Hippocampal formation (tissue), 2 donors: ENCODE data around the gene HIGD2B.
"Not testable (repeated sequence)": the region's sequence is repeated elsewhere in the genome, so short reads cannot be mapped to it uniquely, and the experiment has no call there.

Experiments
- DNase-seq, 2 donors: peaks; one replicate each; lab custom pipeline; 2025; lab: John Stamatoyannopoulos, UW

Gene HIGD2B

GRCh38 chr15:72685925-72686794 lies at the start of gene HIGD2B, which contains the start of gene BBS4:
TSS of gene HIGD2B (minus strand) at chr15:72686182. CDS start at chr15:72676374, 9,808 bp downstream.
TSS of gene BBS4 (plus strand) at chr15:72686207. CDS start at chr15:72686228, 21 bp downstream.
- DNase-seq: no peak

GRCh38 chr15:72735111-72735510 lies 49.1 kb upstream of the HIGD2B start:
- no peak for DNase-seq

DNA sequence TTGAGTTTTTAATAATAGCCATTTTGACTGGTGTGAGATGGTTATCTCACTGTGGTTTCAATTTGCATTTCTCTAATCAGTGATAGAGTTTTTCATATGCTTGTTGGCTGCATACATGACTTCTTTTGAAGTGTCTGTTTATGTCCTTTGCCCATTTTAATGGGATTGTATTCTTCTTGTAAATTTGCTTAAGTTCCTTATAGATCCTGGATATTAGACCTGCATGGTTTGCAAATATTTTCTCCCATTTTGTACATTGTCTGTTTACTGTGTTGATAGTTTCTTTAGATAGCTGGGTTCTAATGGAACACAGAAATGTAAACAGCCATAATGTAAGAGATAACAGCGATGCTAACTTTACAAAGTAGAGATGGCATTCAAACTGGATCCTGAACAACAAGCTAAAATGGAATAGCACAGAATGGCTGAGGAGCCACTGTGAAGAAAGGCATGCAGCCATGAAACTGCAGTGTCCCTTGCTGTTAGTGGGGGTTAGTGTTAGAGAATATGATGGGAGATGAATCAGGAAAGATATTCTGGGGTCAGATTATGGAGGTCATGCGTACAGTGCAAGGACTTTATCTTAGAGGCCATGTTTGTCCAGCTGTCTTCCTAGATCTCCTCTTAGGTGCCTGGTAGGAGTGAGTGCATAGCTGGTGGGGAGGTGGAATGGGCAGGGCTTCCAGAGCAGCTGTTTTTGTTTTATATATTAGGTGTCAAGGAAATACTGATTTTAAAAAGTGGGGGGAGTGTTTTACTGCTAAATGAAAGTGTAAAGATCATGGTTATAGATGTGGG lies 48.2 kb upstream of the HIGD2B start:
- no peak for DNase-seq

DNA sequence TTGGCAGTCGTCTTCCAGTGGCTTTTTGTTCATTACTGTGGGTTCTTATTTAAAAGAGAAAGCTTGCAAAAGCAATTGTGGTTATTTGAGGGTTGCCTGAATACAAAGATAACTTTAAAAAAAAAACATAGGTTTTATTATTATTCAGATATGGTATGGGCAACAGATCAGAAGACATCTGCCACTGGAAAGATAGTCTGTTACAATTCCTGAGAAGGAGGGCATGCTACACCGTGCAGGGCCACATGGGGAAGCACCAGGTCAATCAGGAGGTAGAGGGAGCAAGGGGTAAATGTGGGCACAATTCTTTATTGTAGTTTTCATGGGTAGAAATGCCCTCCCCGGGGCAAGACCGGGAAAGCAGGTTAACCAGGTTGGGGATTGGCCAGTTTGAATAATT lies 46.5 kb upstream of the HIGD2B start:
- DNase-seq: no peak

DNA sequence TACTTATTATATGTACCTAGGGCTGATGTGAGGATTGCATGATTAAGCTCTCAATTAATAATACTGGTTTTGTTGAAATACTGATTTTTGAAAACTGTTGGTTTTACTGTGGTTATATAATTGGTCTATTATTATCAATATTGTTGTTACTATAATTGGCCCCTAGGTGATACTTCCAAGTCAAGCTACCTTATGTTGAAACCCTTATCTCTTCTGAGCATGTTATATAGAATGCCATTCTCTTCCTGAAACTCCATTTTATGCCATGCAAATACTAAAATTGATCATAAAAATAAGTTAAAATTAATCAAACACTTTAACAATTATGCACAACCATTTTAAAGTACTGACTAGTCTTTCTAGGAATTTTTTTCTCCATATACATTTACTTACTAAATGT lies 46.1 kb upstream of the HIGD2B start:
- DNase-seq: no peak

DNA sequence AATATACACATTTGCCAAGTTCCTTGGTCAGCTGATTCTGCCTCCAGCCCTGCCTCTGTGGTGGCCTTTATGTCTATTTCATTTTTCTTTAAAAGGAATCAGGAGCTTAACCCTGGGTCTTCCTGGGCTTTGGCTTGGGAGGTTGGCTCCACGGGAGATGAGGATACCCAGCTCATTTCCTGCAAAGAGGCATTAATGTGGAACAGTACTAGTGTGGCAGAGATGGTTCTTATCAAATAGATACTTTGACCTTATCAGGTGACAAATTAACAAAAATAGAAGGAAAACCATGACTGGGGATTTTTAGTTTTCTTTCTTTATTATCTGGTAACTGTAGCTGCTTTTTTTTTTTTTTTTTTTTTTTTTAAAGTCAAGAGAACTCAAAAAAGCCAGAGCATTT lies 42.8 kb upstream of the HIGD2B start:
- no peak for DNase-seq

DNA sequence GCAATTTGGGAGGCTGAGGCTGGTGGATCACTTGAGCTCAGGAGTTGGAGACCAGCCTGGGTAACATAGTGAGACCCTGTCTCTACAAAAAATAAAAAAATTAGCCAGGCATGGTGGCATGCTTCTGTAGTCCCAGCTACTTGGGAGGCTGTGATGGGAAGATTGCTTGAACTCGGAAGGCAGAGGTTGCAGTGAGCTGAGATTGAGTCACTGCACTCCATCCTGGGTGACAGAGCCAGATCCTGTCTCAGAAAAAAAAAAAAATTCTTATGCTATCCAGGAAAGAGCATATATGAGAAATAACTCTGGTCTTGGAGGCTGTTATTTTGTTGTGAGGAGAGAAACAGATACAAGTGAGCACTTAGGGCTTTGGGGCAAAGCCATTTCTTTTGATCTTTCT lies 42.3 kb upstream of the HIGD2B start:
- not testable (repeated sequence) for DNase-seq

DNA sequence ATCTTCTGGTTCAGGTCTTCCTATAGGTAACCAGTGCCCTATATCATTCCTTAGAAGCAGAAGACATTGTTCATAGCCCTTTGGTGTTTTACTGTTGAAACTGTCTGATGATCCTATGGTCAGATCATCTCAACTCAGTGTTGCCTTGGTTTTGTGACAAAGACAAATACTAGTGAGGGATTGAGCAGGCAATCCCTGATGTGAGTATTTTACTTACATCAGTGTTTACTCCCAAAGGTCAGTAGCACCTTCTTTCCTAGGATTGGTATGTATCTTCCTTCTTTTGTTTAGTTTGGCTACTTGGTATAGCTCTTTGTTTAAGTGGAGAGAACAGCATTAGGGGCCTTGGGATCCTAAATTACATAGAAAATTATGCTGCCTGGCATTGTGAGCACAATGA lies 41.2 kb upstream of the HIGD2B start:
- no peak for DNase-seq

GRCh38 chr15:72725851-72726250 lies 39.9 kb upstream of the HIGD2B start:
- not testable (repeated sequence) for DNase-seq

DNA sequence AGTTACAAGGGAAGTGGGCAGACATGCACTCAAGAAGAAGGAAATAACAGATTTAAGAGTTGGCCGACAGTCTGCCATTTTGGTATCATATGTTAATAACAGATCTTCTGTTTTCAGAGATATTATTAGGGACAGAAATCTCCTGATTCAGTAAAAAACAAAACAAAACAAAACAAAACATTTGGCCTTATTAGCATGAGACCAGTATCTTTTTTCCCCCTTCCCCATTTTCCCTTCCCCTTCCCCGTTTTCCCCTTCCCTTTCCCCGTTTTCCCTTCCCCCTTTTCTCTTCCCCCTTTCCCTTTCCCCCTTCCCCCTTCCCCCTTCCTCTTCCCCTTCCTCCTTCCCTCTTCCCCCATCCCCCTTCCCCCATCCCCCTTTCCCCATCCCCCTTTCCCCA lies 39.5 kb upstream of the HIGD2B start:
- DNase-seq: no peak

DNA sequence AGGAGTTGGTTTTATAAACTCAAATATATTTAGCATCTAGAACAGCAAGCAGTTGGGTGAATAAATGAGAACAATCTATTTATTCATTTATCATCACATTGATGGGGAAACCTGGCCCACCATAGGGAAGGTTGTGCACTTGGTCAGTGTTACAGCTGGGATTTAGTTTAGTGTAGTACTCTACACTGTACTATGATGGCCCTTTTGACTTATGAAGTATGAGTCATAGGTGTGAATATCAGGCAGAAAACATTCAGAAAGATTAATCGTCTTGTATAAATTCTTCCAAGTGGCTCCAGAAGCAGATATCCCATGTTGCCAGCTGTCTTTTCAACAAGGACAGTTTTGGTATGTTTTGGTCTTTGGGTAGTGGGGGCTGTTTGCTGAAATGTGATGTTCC lies 38.0 kb upstream of the HIGD2B start:
- DNase-seq: no peak

DNA sequence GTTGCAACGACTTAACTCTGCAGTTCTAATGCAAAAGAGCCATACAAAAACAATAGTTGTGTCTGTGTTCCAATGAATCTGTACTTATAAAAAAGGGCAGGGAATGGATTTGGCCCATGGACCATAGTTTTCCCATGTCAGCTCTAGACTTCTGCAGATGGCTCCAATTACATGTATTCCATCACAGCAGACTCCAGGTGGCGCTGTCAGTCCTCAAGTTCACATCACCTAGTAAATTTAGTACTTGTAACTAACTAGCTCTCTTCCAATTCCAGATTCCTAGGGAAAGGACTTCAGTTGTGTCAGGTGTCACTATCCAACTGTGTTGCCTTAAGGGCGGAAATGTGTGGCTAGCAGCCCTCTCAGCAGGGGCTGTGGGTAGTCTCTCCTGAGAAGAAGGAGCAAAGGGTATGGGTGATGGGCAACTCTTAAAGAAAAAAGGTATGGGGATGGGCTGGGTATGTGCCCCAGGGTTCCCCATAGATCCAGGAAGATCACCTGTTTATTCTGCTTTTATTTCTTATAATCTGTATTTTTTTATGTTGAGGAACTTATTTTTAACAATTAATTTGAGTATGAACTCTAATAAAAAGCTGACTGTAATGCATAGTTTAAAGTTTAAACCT lies 36.2 kb upstream of the HIGD2B start:
- DNase-seq: peak; percentile 15 to 40

DNA sequence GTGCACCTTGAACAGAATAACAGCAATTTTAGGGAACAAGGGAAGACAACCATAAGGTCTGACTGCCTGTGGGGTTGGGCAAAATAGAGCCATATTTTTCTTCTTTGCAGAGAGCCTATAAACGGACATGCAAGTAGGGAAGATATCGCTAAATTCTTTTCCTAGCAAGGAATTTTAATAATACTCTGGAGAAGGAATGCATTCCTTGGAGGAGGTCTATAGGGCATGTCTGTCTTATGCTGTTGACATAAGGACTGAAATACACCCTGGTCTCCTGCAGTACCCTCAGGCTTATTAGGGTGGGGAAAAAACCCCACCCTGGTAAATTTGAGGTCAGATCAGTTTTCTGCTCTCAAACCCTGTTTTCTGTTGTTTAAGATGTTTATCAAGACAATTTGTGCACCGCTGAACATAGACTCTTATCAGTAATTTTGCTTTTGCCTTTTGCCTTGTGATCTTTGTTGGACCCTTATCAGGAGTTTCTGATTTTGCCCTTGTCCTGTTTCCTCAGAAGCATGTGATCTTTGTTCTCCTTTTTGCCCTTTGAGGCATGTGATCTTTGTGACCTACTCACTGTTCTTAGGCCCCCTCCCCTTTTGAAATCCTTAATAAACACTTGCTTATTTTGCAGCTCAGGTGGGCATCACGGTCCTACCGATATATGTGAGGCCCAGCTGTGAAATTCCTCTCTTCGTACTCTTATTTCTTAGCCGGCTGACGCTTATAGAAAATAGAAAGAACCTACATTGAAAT lies 22.7 kb upstream of the HIGD2B start:
- not testable (repeated sequence) for DNase-seq

- DNase-seq: no peak
Observed at GRCh38 chr15:72706266-72706665, 20.3 kb upstream of the HIGD2B start.

DNA sequence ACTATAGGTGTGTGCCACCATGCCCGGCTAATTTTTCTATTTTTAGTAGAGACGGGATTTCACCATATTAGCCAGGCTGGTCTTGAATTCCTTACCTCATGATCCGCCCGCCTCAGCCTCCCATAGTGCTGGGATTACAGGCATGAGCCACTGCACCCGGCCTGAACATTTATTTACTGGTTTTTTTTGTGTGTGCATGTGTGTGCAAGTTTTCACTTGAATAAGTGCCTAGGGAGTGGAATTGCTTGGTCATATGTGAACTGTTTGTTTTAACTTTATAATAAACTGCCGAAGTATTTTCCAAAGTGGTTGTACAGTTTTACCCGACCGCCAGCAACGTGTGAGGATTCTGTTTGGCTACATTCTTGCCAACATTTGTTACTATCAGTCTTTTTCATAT lies 14.1 kb upstream of the HIGD2B start:
- DNase-seq: no peak

DNA sequence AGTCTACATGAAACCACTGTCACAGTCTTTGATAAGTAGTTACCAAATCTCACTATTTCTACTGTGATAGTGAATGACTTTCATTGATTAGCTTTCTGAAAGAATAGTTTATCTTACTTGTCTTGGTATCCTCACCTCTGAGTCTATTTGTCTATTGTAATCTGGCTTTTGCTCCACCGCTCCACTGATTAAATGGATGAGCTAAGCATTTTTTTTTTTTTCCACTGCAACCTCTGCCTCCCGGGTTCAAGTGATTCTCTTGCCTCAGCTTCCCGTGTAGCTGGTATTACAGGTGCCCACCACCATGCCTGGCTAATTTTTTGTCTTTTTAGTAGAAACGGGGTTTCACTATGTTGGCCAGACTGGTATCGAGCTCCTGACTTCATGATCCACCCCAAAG lies 13.0 kb upstream of the HIGD2B start:
- no peak for DNase-seq

DNA sequence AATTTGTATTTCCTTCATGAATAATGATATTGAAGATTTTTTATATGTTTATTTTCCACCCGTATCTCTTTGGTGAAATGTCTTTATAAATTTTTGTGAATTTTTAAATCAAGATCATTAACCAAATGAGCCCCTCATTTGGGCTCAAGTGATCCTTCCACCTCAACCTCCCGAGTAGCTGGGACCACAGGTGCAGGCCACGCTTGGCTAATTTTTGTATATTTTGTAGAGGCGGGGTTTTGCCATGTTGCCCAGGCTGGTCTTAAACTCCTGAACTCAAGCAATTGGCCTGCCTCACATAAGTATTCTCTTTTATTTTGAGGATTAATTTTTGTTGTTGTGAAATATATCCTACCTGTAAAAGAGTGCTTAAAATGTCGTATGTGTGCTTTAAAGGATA lies 5.0 kb upstream of the HIGD2B start:
- no peak for DNase-seq

- DNase-seq: no peak
Observed at GRCh38 chr15:72688697-72689096, 2.7 kb upstream of the HIGD2B start.

- DNase-seq: no peak
Observed at GRCh38 chr15:72685301-72685924, 569 bp downstream of the HIGD2B start.

- DNase-seq: no peak
Observed at GRCh38 chr15:72682772-72683171, 3.2 kb downstream of the HIGD2B start.

DNA sequence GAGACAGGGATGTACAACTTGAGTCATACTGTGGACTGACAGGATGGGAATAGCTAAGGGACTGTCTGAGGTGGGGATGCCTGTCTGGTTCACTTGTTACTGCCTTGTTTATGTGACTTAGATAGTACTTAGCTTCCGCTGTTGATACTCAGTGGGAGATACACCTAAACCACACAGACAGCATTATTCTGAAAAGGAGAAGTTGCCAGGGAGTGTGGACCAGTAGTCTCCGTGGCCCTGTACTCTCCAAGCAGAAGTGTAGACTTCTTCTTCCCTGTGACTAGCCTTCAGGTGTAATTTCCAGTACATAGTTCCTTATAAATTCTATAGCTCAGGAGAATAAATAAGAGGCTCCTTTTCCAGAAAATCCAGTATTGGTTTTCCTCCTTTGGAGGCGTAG lies 5.1 kb downstream of the HIGD2B start:
- DNase-seq: no peak
